BJ (cell line): ENCODE results near the gene CHMP5. TPM values are rescaled to one million over a fixed set of nuclear protein-coding genes. Genes with fewer than 3 reads are reported as not detected.

Experiments used
- CTCF ChIA-PET: fragments of 350-600 bp; formaldehyde crosslinking; extraction: SDS; loops from one replicate; lab custom pipeline; 2021; ENCODE audit warnings: antibody characterized with exemption, inconsistent platforms; lab: Yijun Ruan, JAX
- POLR2A ChIA-PET: fragments of 300-600 bp; sonication (Branson Sonifier 250); formaldehyde crosslinking; extraction: SDS; loops from one replicate; lab custom pipeline; 2021; ENCODE audit warnings: antibody characterized with exemption; lab: Charles Lee
- DNase-seq: peaks from one replicate; pipeline ENCODE4 v3.0.0-alpha.2; 2011; ENCODE audit warnings: low read depth
- H3K27me3 ChIP-seq: 2 replicates; pipeline ENCODE4 v1.6.0; 2011; ENCODE audit warnings: low read length; ENCODE audit not compliant: control insufficient read depth, insufficient read depth
- H3K36me3 ChIP-seq: 2 replicates; pipeline ENCODE4 v1.5.1; 2011; ENCODE audit warnings: low read length; ENCODE audit not compliant: control insufficient read depth, insufficient read depth
- H3K4me3 ChIP-seq: 2 replicates; pipeline ENCODE4 v1.5.1; 2011; ENCODE audit warnings: low read depth, mild to moderate bottlenecking, control low read depth, low read length
- polyA plus RNA-seq: library from polyadenylated mRNA; depleted of rRNA; stranded (reverse); fragments of >200 nt; gene quantifications from 2 replicates; pipeline ENCODE4 v1.2.3, GENCODE V29; 2011
- TF ChIP-seq, protein P1 (sequence below): IDR thresholded peaks from 2 replicates; pipeline ENCODE4 v1.5.1; 2011; ENCODE audit warnings: low read depth, mild to moderate bottlenecking, control low read depth, inconsistent platforms, low read length, moderate library complexity; ENCODE audit not compliant: insufficient read depth

CHMP5 gene
- polyA plus RNA-seq, 1 experiment, result 37.6 TPM

DNA sequence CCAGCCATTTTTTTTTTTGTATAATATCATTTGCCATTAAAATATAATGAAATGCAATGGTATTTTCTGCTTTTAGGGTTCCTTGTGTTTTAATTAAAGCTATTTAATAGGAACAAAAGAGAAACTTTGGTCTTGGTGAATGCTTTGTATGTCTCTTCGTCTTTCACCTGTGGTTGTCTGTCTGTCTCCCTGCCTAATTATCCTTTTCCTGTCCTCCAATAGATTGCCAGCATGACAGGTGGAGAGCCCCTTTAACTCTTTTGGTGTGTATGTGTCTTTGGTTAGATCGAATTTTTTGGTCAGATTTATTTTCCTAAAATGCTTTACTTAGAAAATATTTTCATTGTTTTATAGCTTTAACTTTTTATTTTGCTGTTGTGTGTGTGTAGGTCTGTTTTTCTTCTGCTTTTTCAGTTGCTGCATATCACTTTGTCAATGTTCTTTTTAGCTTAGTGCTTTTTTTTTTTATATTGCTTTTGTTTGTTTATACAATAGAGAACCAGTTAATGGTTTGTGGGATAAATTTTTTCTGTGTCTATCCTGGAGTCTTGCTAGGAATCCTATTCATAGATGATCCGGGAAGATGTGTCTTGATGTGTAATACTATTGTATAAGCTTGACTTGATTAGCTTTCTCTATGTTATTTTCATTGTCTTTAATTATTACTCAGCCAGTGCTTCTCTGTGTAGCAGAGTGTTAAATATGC is 8.6 kb downstream of the CHMP5 start:
- TF ChIP-seq, protein P1, sequence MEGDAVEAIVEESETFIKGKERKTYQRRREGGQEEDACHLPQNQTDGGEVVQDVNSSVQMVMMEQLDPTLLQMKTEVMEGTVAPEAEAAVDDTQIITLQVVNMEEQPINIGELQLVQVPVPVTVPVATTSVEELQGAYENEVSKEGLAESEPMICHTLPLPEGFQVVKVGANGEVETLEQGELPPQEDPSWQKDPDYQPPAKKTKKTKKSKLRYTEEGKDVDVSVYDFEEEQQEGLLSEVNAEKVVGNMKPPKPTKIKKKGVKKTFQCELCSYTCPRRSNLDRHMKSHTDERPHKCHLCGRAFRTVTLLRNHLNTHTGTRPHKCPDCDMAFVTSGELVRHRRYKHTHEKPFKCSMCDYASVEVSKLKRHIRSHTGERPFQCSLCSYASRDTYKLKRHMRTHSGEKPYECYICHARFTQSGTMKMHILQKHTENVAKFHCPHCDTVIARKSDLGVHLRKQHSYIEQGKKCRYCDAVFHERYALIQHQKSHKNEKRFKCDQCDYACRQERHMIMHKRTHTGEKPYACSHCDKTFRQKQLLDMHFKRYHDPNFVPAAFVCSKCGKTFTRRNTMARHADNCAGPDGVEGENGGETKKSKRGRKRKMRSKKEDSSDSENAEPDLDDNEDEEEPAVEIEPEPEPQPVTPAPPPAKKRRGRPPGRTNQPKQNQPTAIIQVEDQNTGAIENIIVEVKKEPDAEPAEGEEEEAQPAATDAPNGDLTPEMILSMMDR, result no peak
- CTCF ChIA-PET, result interaction anchor here (0.5 to 3.3 kb wide), 6 partner anchors 9 to 179 kb away, joined by 3 to 10 read pairs (median 4); partner anchors contain the start of genes BAG1 and CHMP5
- peaks cover 15% of the 10 kb centered on the region for H3K36me3 ChIP-seq
- H3K27me3 ChIP-seq, result no peaks in the 10 kb centered on the region
- no peak for DNase-seq
- POLR2A ChIA-PET, result no interaction called here
- H3K4me3 ChIP-seq, result no peak overlapping the region

DNA sequence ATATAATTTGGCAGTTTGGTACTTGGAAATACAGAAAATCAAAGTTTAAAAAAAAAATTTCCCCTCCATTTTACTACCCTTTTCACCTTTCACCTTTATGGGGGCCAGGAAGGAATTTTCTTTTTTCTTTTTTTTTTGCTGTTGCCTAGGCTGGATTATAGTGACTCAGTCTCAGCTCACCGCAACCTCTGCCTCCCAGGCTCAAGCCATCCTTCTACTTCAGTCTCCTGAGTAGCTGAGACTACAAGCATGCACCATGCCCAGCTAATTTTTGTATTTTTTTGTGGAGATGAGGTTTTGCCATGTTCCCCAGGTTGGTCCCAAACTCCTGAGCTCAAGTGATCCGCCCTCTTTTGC is 9.1 kb downstream of the CHMP5 start:
- H3K36me3 ChIP-seq, result peaks cover 15% of the 10 kb centered on the region
- no peak overlapping the region for H3K4me3 ChIP-seq
- ChIA-PET CTCF (interaction anchor here (0.7 to 3.3 kb wide), 5 partner anchors 9 to 178 kb away, joined by 3 to 10 read pairs (median 3); partner anchors contain the start of genes BAG1 and CHMP5), POLR2A (no interaction called here)
- TF ChIP-seq, protein P1, result no peak
- H3K27me3 ChIP-seq, result no peaks in the 10 kb centered on the region
- no peak for DNase-seq

DNA sequence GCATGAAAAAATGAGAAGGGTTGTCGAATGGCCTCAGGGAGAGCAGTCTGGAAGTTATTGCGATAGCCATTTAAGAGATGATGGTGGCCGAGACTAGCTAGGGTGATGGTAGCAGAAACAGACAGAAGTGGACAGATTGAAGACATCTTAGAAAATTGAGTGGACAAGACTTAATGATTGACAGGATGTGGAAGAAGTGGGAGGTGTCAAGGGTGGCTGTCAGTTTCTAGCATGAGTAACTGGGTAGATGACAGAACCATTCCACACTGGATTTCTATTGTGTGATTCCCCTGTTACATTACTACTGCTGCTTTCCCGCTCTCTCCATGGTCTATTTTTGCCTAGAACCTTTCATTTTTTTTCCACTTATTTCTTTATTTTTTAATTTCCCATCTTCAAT is 12.6 kb downstream of the CHMP5 start:
- Histone ChIP-seq H3K27me3 (no peaks in the 10 kb centered on the region), H3K4me3 (no peak overlapping the region), H3K36me3 (peaks cover 17% of the 10 kb centered on the region)
- POLR2A ChIA-PET, result no interaction called here
- CTCF ChIA-PET, result interaction anchor here (1.4 kb wide), 1 partner anchor 175 kb away, joined by 5 read pairs; no protein-coding TSS in a partner anchor
- DNase-seq, result no peak
- TF ChIP-seq, protein P1, result no peak

DNA sequence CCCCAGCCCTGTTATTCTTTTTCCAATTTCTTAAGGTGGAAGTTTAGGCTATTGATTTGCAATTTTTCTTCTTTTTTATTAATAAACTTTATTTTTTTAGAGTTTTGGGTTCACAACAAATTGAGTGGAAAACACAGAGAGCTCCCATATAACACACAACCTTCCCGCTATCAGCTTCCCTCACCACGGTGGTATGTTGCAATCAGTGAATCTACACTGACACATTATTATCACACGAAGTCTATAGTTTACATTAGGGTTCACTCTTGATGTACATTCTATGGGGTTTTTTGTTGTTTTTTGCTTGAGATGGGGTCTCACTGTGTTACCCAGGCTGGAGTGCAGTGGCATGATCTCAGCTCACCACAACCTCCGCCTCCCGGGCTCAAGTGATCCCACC is 20.7 kb downstream of the CHMP5 start:
- no peak for DNase-seq
- no peak overlapping the region for H3K4me3 ChIP-seq
- peaks cover 9% of the 10 kb centered on the region for H3K36me3 ChIP-seq
- no peaks in the 10 kb centered on the region for H3K27me3 ChIP-seq
- ChIA-PET POLR2A (no interaction called here), CTCF (interaction anchor here (0.6 to 1.6 kb wide), 4 partner anchors 32 to 339 kb away, joined by 3 to 5 read pairs (median 4); no protein-coding TSS in a partner anchor)
- TF ChIP-seq, protein P1, result no peak

DNA sequence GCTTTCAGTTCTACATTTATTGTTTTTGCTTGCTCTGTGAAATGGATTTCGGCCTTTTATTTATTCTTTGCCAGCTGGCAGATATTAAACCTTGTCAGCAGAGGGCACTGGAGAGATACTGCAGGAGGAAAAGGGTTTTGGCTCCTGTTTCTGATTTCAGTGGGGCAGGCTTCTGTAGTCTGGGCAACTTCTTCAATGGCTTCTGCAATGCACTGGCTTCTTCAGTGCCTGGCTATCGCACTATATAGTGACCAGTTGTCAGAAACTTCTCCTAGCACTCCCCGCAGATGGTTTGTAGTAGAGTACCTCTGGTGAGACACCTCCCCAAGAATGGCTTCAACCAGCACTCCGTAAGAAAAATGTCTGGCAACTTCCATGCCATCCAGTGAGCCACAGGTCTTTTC is 22.2 kb downstream of the CHMP5 start:
- DNase-seq, result peak; percentile 15
- ChIA-PET CTCF (interaction anchor here (0.7 to 2.3 kb wide), 19 partner anchors 9 to 202 kb away, joined by 3 to 25 read pairs (median 4); partner anchors contain the start of genes AQP3, BAG1 and CHMP5), POLR2A (no interaction called here)
- TF ChIP-seq, protein P1, result peak; percentile 85
- H3K4me3 ChIP-seq, result no peak overlapping the region
- H3K36me3 ChIP-seq, result peaks cover 5% of the 10 kb centered on the region
- no peaks in the 10 kb centered on the region for H3K27me3 ChIP-seq
